Amniotic epithelial cell (primary cell): ENCODE data around the gene CELF3.

Source experiments
- DNase-seq: peaks from one replicate; pipeline ENCODE4 v3.0.0-alpha.2; 2010; ENCODE audit warnings: low read depth

The CELF3 gene

GRCh38 chr1:151720974-151721787, 4.6 kb upstream of the CELF3 start, which contains the start of gene RIIAD1:
TSS of gene RIIAD1 (plus strand) at chr1:151721522. CDS start at chr1:151721537, 15 bp downstream.
- DNase-seq: no peak

- peak; percentile 22 for DNase-seq
Measured at GRCh38 chr1:151720554-151720953, 4.0 kb upstream of the CELF3 start.

- DNase-seq: no peak
Measured at GRCh38 chr1:151720125-151720524, 3.5 kb upstream of the CELF3 start.

GRCh38 chr1:151718666-151719065, 2.1 kb upstream of the CELF3 start:
- no peak for DNase-seq

GRCh38 chr1:151718011-151718431, 1.4 kb upstream of the CELF3 start:
- no peak for DNase-seq

- no peak for DNase-seq
Measured at GRCh38 chr1:151716405-151716762, 219 bp downstream of the CELF3 start.

GRCh38 chr1:151715726-151716404, 738 bp downstream of the CELF3 start:
- DNase-seq: no peak

- no peak for DNase-seq
Measured at GRCh38 chr1:151714820-151715725, 1.5 kb downstream of the CELF3 start.

- no peak for DNase-seq
Measured at GRCh38 chr1:151713874-151714273, 2.7 kb downstream of the CELF3 start.

GRCh38 chr1:151713044-151713443, 3.6 kb downstream of the CELF3 start:
- no peak for DNase-seq

- no peak for DNase-seq
Measured at GRCh38 chr1:151711951-151712350, 4.7 kb downstream of the CELF3 start.

GRCh38 chr1:151711044-151711800, 5.4 kb downstream of the CELF3 start:
- DNase-seq: no peak

- DNase-seq: peak; percentile 45
Measured at GRCh38 chr1:151710187-151710840, 6.3 kb downstream of the CELF3 start.

GRCh38 chr1:151708891-151709290, 7.7 kb downstream of the CELF3 start:
- DNase-seq: no peak

- DNase-seq: no peak
Measured at GRCh38 chr1:151707541-151708065, 9.0 kb downstream of the CELF3 start.

GRCh38 chr1:151706464-151707415, 9.9 kb downstream of the CELF3 start:
- no peak for DNase-seq

GRCh38 chr1:151705753-151706463, 10.7 kb downstream of the CELF3 start:
- no peak for DNase-seq

- DNase-seq: no peak
Measured at GRCh38 chr1:151705146-151705545, 11.5 kb downstream of the CELF3 start.

GRCh38 chr1:151704246-151704645, 12.4 kb downstream of the CELF3 start:
- no peak for DNase-seq
